ENCODE measurements around the gene ZNF358. TPM values are rescaled to one million over a fixed set of nuclear protein-coding genes. Genes with fewer than 3 reads are reported as not detected.

The ZNF358 gene
- total RNA-seq, 2 experiments from 2014 or later: 5.1 to 5.2 TPM

GRCh38 chr19:7515110-7515644 is 726 bp upstream of the ZNF358 start:
- DNase-seq: peak in 1 of 14 experiments; percentile 12
- ATAC-seq (ENCODE audit: poor library complexity): no peak
- peaks cover 0 to 4% of the 10 kb centered on the region in 2 experiments for H3K9me3 ChIP-seq (ENCODE audit: control insufficient read depth in 1 of 2, insufficient read depth in 1 of 2, low read length in 2 of 2)
- H3K4me3 ChIP-seq (ENCODE audit: low read length): no peak overlapping the region
- H3K4me1 Mint-ChIP-seq (ENCODE audit: low read depth): peaks cover 20% of the 10 kb centered on the region
- peaks cover 5 to 11% of the 10 kb centered on the region in 2 experiments for H3K27me3 ChIP-seq (ENCODE audit: control insufficient read depth in 1 of 2, insufficient read depth in 2 of 2, low read length in 2 of 2)
- H3K36me3 ChIP-seq (ENCODE audit: insufficient read depth, low read length): no peaks in the 10 kb centered on the region
- peak overlapping the region; percentile 94 for H3K4me3 Mint-ChIP-seq
- peaks cover 14% of the 10 kb centered on the region for H3K4me1 ChIP-seq (ENCODE audit: insufficient read depth, low read length)
- H3K9me3 Mint-ChIP-seq: no peaks in the 10 kb centered on the region
- H3K27ac Mint-ChIP-seq: no peak overlapping the region
- TF ChIP-seq CTCF (IDR thresholded peaks at IDR 0.05): no peak
- no peak overlapping the region for H3K27ac ChIP-seq (ENCODE audit: low read depth in 1 of 2, low read length in 2 of 2)
- ChIA-PET POLR2A (interaction anchor here (0.8 to 1.4 kb wide), 2 partner anchors 114 to 354 kb away, joined by 3 read pairs; partner anchors contain the start of genes PET100 and XAB2), CTCF (no interaction called here)
- intact Hi-C loops (cut with DNase I, micrococcal nuclease): no loop called here
- H3K36me3 Mint-ChIP-seq (ENCODE audit: low read depth): no peaks in the 10 kb centered on the region
- peaks cover 38% of the 10 kb centered on the region for H3K27me3 Mint-ChIP-seq

GRCh38 chr19:7516333-7516732 is 430 bp downstream of the ZNF358 start:
- Histone ChIP-seq H3K27ac (ENCODE audit: low read depth in 1 of 2, low read length in 2 of 2) (no peak overlapping the region), H3K4me3 (ENCODE audit: low read length) (peak overlapping the region; percentile 32), H3K27me3 (ENCODE audit: control insufficient read depth in 1 of 2, insufficient read depth in 2 of 2, low read length in 2 of 2) (peaks cover 5 to 11% of the 10 kb centered on the region in 2 experiments), H3K9me3 (ENCODE audit: control insufficient read depth in 1 of 2, insufficient read depth in 1 of 2, low read length in 2 of 2) (peaks cover 0 to 4% of the 10 kb centered on the region in 2 experiments), H3K36me3 (ENCODE audit: insufficient read depth, low read length) (no peaks in the 10 kb centered on the region), H3K4me1 (ENCODE audit: insufficient read depth, low read length) (peaks cover 14% of the 10 kb centered on the region)
- CTCF ChIA-PET: interaction anchor here (1.1 kb wide), 1 partner anchor 52 kb away, joined by 4 read pairs; no protein-coding TSS in a partner anchor
- H3K27me3 Mint-ChIP-seq: peaks cover 36% of the 10 kb centered on the region
- no peaks in the 10 kb centered on the region for H3K36me3 Mint-ChIP-seq (ENCODE audit: low read depth)
- POLR2A ChIA-PET: interaction anchor here (0.8 to 1.4 kb wide), 2 partner anchors 113 to 353 kb away, joined by 3 read pairs; partner anchors contain the start of genes PET100 and XAB2
- no peak for TF ChIP-seq CTCF (IDR thresholded peaks at IDR 0.05)
- peak overlapping the region; percentile 69 for H3K4me3 Mint-ChIP-seq
- no peaks in the 10 kb centered on the region for H3K9me3 Mint-ChIP-seq
- H3K27ac Mint-ChIP-seq: no peak overlapping the region
- intact Hi-C loops (cut with DNase I, micrococcal nuclease): no loop called here
- DNase-seq: no peak
- H3K4me1 Mint-ChIP-seq (ENCODE audit: low read depth): peaks cover 20% of the 10 kb centered on the region
- no peak for ATAC-seq (ENCODE audit: poor library complexity)

- peaks cover 17% of the 10 kb centered on the region for H3K4me1 ChIP-seq (ENCODE audit: insufficient read depth, low read length)
- H3K27me3 Mint-ChIP-seq: peaks cover 36% of the 10 kb centered on the region
- H3K27ac ChIP-seq (ENCODE audit: low read depth in 1 of 2, low read length in 2 of 2): no peak overlapping the region
- no peaks in the 10 kb centered on the region for H3K36me3 ChIP-seq (ENCODE audit: insufficient read depth, low read length)
- no peaks in the 10 kb centered on the region for H3K9me3 Mint-ChIP-seq
- DNase-seq (peak in 1 of 14 experiments; percentile 12), ATAC-seq (ENCODE audit: poor library complexity) (no peak)
- H3K9me3 ChIP-seq (ENCODE audit: control insufficient read depth in 1 of 2, insufficient read depth in 1 of 2, low read length in 2 of 2): peaks cover 0 to 4% of the 10 kb centered on the region in 2 experiments
- no peak overlapping the region for H3K4me3 ChIP-seq (ENCODE audit: low read length)
- ChIA-PET POLR2A (interaction anchor here (1.4 kb wide), 1 partner anchor 113 kb away, joined by 3 read pairs; the partner anchor contains the start of genes PET100 and XAB2), CTCF (interaction anchor here (1.1 kb wide), 1 partner anchor 51 kb away, joined by 4 read pairs; no protein-coding TSS in a partner anchor)
- H3K27ac Mint-ChIP-seq: no peak overlapping the region
- H3K4me1 Mint-ChIP-seq (ENCODE audit: low read depth): peaks cover 23% of the 10 kb centered on the region
- TF ChIP-seq CTCF (IDR thresholded peaks at IDR 0.05): no peak
- peaks cover 5 to 11% of the 10 kb centered on the region in 2 experiments for H3K27me3 ChIP-seq (ENCODE audit: control insufficient read depth in 1 of 2, insufficient read depth in 2 of 2, low read length in 2 of 2)
- H3K36me3 Mint-ChIP-seq (ENCODE audit: low read depth): no peaks in the 10 kb centered on the region
- H3K4me3 Mint-ChIP-seq: peak overlapping the region; percentile 69
- intact Hi-C loops (cut with DNase I, micrococcal nuclease): no loop called here
Observed at GRCh38 chr19:7516878-7517277, 975 bp downstream of the ZNF358 start.

Data from CD4-positive, alpha-beta T cell (primary cell).